Liver (tissue), 9 donors: ENCODE results near the gene TMEM182. TPM values are rescaled to one million over a fixed set of nuclear protein-coding genes. Genes with fewer than 3 reads are reported as not detected.

Experiments
- DNase-seq: peaks from one replicate; pipeline ENCODE4 v3.0.0-alpha.2; 2017; ENCODE audit warnings: low spot score
- H3K27ac ChIP-seq, 2 donors: one replicate each; pipeline ENCODE4 v1.7.0; 2013; ENCODE audit warnings: inconsistent platforms in 2 of 2, low read length in 2 of 2, control low read depth in 1 of 2, low read depth in 1 of 2, mild to moderate bottlenecking in 1 of 2
- H3K27me3 ChIP-seq, 4 donors: one replicate each; pipeline versions ENCODE4 v1.6.1 to v1.7.0; 2013; ENCODE audit warnings: low read length in 3 of 4, inconsistent platforms in 1 of 4, mild to moderate bottlenecking in 1 of 4, moderate library complexity in 1 of 4; ENCODE audit not compliant: control insufficient read depth in 4 of 4, insufficient read depth in 4 of 4
- H3K36me3 ChIP-seq, 4 donors: one replicate each; pipeline versions ENCODE4 v1.6.1 to v1.7.0; 2013; ENCODE audit warnings: low read length in 3 of 4, mild to moderate bottlenecking in 3 of 4, low read depth in 1 of 4, moderate library complexity in 1 of 4; ENCODE audit not compliant: control insufficient read depth in 4 of 4, insufficient read depth in 3 of 4
- H3K4me1 ChIP-seq, 4 donors: one replicate each; pipeline versions ENCODE4 v1.6.1 to v1.7.0; 2013; ENCODE audit warnings: low read length in 3 of 4, mild to moderate bottlenecking in 3 of 4, moderate library complexity in 1 of 4; ENCODE audit not compliant: control insufficient read depth in 4 of 4, insufficient read depth in 4 of 4
- H3K4me3 ChIP-seq, 3 donors: one replicate each; pipeline versions ENCODE4 v1.6.1 to v1.7.0; 2013; ENCODE audit warnings: low read length in 3 of 3, control low read depth in 1 of 3, low read depth in 1 of 3, mild to moderate bottlenecking in 1 of 3
- H3K9ac ChIP-seq, 2 donors: one replicate each; pipeline ENCODE4 v1.7.0; 2013; ENCODE audit warnings: low read length in 2 of 2, mild to moderate bottlenecking in 2 of 2, moderate library complexity in 2 of 2, control low read depth in 1 of 2, low read depth in 1 of 2
- H3K9me3 ChIP-seq, 4 donors: one replicate each; pipeline versions ENCODE4 v1.6.1 to v1.7.0; 2013; ENCODE audit warnings: low read length in 3 of 4; ENCODE audit not compliant: control insufficient read depth in 4 of 4
- EGR1 ChIP-seq, 2 donors: IDR thresholded peaks; 2 replicates each; pipeline ENCODE4 v1.6.1; 2016 to 2018; ENCODE audit warnings: antibody characterized with exemption in 2 of 2, low read depth in 2 of 2
- FOXA1 ChIP-seq: IDR thresholded peaks from 2 replicates; pipeline ENCODE4 v1.6.1; 2016; ENCODE audit warnings: antibody characterized with exemption
- GABPA ChIP-seq, 2 donors: IDR thresholded peaks in 1 of 2; conservative IDR thresholded peaks in 1 of 2; 2 replicates each; pipeline ENCODE4 v1.6.1; 2016; ENCODE audit warnings: antibody characterized with exemption in 2 of 2, mild to moderate bottlenecking in 1 of 2, moderate library complexity in 1 of 2
- HNF4A ChIP-seq, 2 donors: conservative IDR thresholded peaks; 2 replicates each; pipeline ENCODE4 v1.6.1; 2016; ENCODE audit warnings: antibody characterized with exemption in 2 of 2, mild to moderate bottlenecking in 2 of 2
- JUND ChIP-seq, 2 donors: IDR thresholded peaks; 2 replicates each; pipeline ENCODE4 v1.6.1; 2016; ENCODE audit warnings: antibody characterized with exemption in 2 of 2
- NR2F2 ChIP-seq: IDR thresholded peaks from 2 replicates; pipeline ENCODE4 v1.6.1; 2016; ENCODE audit warnings: antibody characterized with exemption
- RAD21 ChIP-seq, 2 donors: IDR thresholded peaks; 2 replicates each; pipeline ENCODE4 v1.6.1; 2016; ENCODE audit warnings: antibody characterized with exemption in 2 of 2, mild to moderate bottlenecking in 2 of 2
- RXRA ChIP-seq, 2 donors: IDR thresholded peaks; 2 replicates each; pipeline ENCODE4 v1.6.1; 2017 to 2018; ENCODE audit warnings: antibody characterized with exemption in 2 of 2, mild to moderate bottlenecking in 1 of 2
- YY1 ChIP-seq: IDR thresholded peaks from 2 replicates; pipeline ENCODE4 v1.6.1; 2016; ENCODE audit warnings: antibody characterized with exemption, mild to moderate bottlenecking
- WGBS: extraction: QIAGEN DNeasy Blood & Tissue Kit; methylation state at CpG from one replicate; pipeline ENCODE4 v1.1.7; 2013; 5-methylcytosine and 5-hydroxymethylcytosine counted together
- polyA plus RNA-seq, 2 donors: library from polyadenylated mRNA; stranded (reverse) in 1 of 2; unstranded in 1 of 2; fragments of 200-250 nt in 1 of 2; fragments of >200 nt in 1 of 2; fragmentation: Nextera tagmentation in 1 of 2; extraction: Ambion mirVana in 1 of 2; gene quantifications; one replicate each; pipeline versions ENCODE4 v1.2.1 to v1.2.3, GENCODE V29; 2013 to 2015
- total RNA-seq, 2 donors: library from RNA; depleted of rRNA; stranded (reverse); fragments of >200 nt; gene quantifications; one replicate each; pipeline ENCODE4 v1.2.3, GENCODE V29; 2014
- TF ChIP-seq, protein P1 (sequence below): IDR thresholded peaks from 2 replicates; pipeline ENCODE4 v1.6.1; 2016; ENCODE audit warnings: antibody characterized with exemption
- TF ChIP-seq, protein P2 (sequence below): IDR thresholded peaks from 2 replicates; pipeline ENCODE4 v1.6.1; 2016; ENCODE audit warnings: antibody characterized with exemption
- donor health status: healthy.
- donor health status: healthy.
- donor health status: healthy.
- donor health status: healthy.
- donor health status: healthy.

TMEM182 gene
- total and polyA plus RNA-seq, 4 donors: 2.8 to 12.5 (median 5.1) TPM

DNA sequence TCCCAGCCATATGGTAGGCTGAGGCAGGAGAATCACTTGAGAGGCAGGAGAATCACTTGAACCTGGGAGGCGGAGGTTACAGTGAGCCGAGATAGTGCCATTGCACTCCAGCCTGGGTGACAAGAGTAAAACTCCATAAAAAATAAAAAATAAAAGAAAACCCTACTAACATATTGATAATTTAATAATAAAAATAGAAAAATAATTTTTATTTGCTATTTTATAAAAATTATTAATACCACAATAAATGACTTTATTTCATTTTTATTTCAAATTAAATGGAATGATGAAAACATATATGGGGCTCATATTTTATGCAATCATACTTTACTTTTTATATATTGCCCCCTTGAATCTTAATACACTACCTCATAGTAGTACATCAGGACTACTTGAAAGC, 20.4 kb downstream of the TMEM182 start:
- TF ChIP-seq FOXA1: no peak
- TF ChIP-seq HNF4A (conservative IDR thresholded peaks at IDR 0.05): no peak
- TF ChIP-seq RXRA (IDR thresholded peaks at IDR 0.05): no peak
- TF ChIP-seq, protein P1, sequence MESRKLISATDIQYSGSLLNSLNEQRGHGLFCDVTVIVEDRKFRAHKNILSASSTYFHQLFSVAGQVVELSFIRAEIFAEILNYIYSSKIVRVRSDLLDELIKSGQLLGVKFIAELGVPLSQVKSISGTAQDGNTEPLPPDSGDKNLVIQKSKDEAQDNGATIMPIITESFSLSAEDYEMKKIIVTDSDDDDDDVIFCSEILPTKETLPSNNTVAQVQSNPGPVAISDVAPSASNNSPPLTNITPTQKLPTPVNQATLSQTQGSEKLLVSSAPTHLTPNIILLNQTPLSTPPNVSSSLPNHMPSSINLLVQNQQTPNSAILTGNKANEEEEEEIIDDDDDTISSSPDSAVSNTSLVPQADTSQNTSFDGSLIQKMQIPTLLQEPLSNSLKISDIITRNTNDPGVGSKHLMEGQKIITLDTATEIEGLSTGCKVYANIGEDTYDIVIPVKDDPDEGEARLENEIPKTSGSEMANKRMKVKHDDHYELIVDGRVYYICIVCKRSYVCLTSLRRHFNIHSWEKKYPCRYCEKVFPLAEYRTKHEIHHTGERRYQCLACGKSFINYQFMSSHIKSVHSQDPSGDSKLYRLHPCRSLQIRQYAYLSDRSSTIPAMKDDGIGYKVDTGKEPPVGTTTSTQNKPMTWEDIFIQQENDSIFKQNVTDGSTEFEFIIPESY: no peak
- TF ChIP-seq JUND (IDR thresholded peaks at IDR 0.05): no peak
- no peak for TF ChIP-seq RAD21 (IDR thresholded peaks at IDR 0.05)
- no peak for TF ChIP-seq YY1
- Histone ChIP-seq H3K4me1 (no peaks in the 10 kb centered on the region), H3K9ac (no peak overlapping the region), H3K27me3 (no peaks in the 10 kb centered on the region), H3K4me3 (no peak overlapping the region), H3K36me3 (no peaks in the 10 kb centered on the region), H3K27ac (no peak overlapping the region), H3K9me3 (no peaks in the 10 kb centered on the region)
- DNase-seq: no peak
- 98% methylated on average over 2 of the region's 2 CpGs for WGBS

DNA sequence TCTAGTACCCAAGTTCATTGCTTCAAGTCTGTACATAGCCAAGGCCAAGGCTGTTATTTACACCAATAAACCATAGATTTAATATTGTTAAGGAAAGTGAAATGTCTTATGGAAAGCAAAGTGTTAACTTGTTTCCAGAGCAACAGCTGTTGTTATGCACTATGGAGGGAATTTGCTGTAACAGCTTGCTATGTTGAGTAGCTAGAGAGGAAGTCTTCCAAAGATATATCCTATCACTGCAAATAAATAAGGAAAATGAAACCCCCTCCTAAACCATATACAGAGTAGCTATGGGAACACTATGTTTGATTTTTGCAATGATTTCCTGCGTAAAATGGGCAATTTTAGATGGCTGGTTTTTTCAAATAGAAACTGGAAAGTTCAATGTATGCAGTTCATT, 21.1 kb downstream of the TMEM182 start:
- Histone ChIP-seq H3K9me3 (no peaks in the 10 kb centered on the region), H3K36me3 (no peaks in the 10 kb centered on the region), H3K4me1 (no peaks in the 10 kb centered on the region), H3K9ac (no peak overlapping the region), H3K27ac (no peak overlapping the region), H3K4me3 (no peak overlapping the region), H3K27me3 (no peaks in the 10 kb centered on the region)
- no peak for DNase-seq
- 74% methylated on average over 1 of the region's 1 CpG for WGBS
- TF ChIP-seq RAD21 (IDR thresholded peaks at IDR 0.05) (no peak), FOXA1 (no peak), JUND (IDR thresholded peaks at IDR 0.05) (no peak), EGR1 (IDR thresholded peaks at IDR 0.05; ENCODE audit: low read depth in 2 of 2) (no peak), RXRA (IDR thresholded peaks at IDR 0.05) (no peak), NR2F2 (no peak)
- TF ChIP-seq, protein P1: no peak

DNA sequence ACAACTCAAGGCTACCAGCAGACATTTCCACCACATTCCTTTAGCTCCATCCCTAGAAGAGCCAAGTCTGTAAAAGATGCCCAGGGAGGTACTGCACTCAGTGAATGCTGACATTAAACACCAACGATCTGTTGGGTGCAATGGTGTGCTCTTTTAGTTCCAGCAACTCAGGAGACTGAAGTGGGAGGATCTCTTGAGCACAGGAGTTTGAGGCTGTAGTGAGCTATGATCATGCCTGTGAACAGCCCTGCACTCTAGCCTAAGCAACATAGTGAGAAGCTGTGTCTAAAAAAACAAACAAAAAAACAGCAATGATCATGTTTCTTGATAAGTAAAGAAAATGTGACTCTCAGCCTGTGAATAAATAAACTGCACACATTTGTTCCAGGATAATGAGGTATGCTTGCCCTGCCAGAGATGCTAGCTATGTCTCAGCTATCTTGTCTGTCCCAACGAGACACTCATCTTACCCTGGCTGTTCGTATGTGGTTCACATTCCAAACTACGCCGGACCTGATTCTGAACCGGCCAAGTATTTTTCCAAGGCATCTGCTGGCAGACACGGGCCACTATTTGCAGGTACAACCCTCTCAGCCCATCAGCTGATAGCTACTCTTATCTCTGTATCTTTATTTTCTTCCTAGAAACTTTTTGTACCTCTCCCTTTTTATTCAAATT, 21.8 kb downstream of the TMEM182 start:
- WGBS: 81% methylated on average over 7 of the region's 7 CpGs
- no peak overlapping the region for H3K4me3 ChIP-seq
- DNase-seq: no peak

More for the DNA sequence above, 21.8 kb downstream of the TMEM182 start:
- no peak for TF ChIP-seq HNF4A (conservative IDR thresholded peaks at IDR 0.05)
- no peak for TF ChIP-seq EGR1 (IDR thresholded peaks at IDR 0.05; ENCODE audit: low read depth in 2 of 2)
- no peak for TF ChIP-seq NR2F2
- TF ChIP-seq, protein P2, sequence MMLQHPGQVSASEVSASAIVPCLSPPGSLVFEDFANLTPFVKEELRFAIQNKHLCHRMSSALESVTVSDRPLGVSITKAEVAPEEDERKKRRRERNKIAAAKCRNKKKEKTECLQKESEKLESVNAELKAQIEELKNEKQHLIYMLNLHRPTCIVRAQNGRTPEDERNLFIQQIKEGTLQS: no peak
- no peak for TF ChIP-seq GABPA (IDR thresholded peaks at IDR 0.05 in 1 of 2, conservative IDR thresholded peaks at IDR 0.05 in 1 of 2)
- no peak for TF ChIP-seq RXRA (IDR thresholded peaks at IDR 0.05)
- Histone ChIP-seq H3K36me3 (no peaks in the 10 kb centered on the region), H3K27me3 (no peaks in the 10 kb centered on the region), H3K9ac (no peak overlapping the region), H3K27ac (no peak overlapping the region), H3K9me3 (no peaks in the 10 kb centered on the region), H3K4me1 (peaks cover 0 to 4% (median 0%) of the 10 kb centered on the region in 4 donors)
